Lower leg skin (tissue), 4 donors: ENCODE results near the gene SNX9. TPM values are rescaled to one million over a fixed set of nuclear protein-coding genes. Genes with fewer than 3 reads are reported as not detected.

ENCODE experiments used
- DNase-seq, 2 donors: peaks; one replicate each; pipeline ENCODE4 v3.0.0-alpha.2; 2019; ENCODE audit warnings: low spot score in 2 of 2
- H3K4me3 ChIP-seq: fragments of 200-600 bp; sonication (generic); 2 replicates; pipeline ENCODE4 v1.5.1; 2017; ENCODE audit warnings: mild to moderate bottlenecking, low read depth; ENCODE audit not compliant: poor library complexity, severe bottlenecking
- POLR2A ChIP-seq, 2 donors: fragments of 450-650 bp; IDR thresholded peaks; one replicate each; pipeline ENCODE4 v1.6.1; 2016 to 2017; ENCODE audit warnings: antibody characterized with exemption in 2 of 2, mild to moderate bottlenecking in 1 of 2, moderate library complexity in 1 of 2
- WGBS, 2 donors: methylation state at CpG; one replicate each; pipeline ENCODE4 v1.1.5; 2018; 5-methylcytosine and 5-hydroxymethylcytosine counted together
- intact Hi-C: fragments of 100-400 bp; cut with DNase I; formaldehyde crosslinking; loops from one replicate; pipeline ENCODE4 v1.15.0; 2023; ENCODE audit warnings: low total_unique reads
- total RNA-seq, 4 donors: library from RNA; depleted of rRNA; stranded (reverse); fragments of >200 nt; gene quantifications; one replicate each; pipeline ENCODE4 v1.1.0, GENCODE V29; 2016
- TF ChIP-seq, protein P1 (sequence below), 3 donors: fragments of 450-650 bp; IDR thresholded peaks; one replicate each; pipeline ENCODE4 v1.5.1; 2016; ENCODE audit warnings: antibody characterized with exemption in 3 of 3, mild to moderate bottlenecking in 3 of 3, moderate library complexity in 2 of 3

Gene SNX9
- total RNA-seq, 4 donors from 2014 or later, result 37.4 to 59.5 (median 46.7) TPM

DNA sequence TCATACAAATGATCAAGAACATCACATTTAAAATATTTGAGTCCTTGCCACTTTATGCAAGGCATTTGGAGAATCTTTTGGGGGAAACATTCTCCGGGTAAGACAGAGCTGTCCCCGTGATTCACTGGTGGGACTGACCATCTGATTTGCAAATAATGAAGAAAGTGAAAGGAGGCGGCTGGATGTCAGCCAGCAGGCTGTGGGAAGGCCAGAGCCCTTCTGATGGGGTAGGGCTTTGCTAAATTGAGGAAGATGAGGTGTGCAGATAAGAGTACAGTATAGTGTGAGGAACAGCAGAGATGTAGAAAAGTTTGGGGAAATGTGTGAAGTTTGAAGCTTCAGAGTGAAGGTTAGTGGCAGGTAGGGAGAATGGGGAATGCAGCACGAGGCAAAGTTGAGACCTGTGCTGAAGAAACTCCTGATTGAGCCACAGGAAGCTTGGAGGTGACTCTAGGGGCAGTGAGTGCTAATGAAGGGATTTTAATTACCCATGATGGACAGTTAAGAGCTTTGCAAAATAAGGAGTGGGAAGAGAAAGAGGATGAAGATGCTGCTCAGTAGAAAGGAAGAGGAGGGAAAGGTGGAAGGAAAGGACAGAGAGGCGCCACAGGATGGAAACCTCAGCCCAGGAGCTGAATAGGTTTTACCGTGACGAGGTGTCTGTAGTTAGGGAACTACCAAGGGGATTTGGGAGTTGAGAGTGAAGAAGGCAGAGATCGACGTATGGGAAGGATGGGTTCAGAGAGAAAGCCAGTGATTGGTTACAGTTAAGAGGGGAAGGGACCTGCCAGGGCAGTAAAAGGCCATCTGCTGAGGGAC is 68.7 kb downstream of the SNX9 start:
- 88 to 92% methylated on average over 9 of the region's 9 CpGs for WGBS, 2 donors
- TF ChIP-seq, protein P1, sequence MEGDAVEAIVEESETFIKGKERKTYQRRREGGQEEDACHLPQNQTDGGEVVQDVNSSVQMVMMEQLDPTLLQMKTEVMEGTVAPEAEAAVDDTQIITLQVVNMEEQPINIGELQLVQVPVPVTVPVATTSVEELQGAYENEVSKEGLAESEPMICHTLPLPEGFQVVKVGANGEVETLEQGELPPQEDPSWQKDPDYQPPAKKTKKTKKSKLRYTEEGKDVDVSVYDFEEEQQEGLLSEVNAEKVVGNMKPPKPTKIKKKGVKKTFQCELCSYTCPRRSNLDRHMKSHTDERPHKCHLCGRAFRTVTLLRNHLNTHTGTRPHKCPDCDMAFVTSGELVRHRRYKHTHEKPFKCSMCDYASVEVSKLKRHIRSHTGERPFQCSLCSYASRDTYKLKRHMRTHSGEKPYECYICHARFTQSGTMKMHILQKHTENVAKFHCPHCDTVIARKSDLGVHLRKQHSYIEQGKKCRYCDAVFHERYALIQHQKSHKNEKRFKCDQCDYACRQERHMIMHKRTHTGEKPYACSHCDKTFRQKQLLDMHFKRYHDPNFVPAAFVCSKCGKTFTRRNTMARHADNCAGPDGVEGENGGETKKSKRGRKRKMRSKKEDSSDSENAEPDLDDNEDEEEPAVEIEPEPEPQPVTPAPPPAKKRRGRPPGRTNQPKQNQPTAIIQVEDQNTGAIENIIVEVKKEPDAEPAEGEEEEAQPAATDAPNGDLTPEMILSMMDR (IDR thresholded peaks at IDR 0.05), result no peak
- intact Hi-C loops, result loop anchor here (2.0 kb wide), 1 partner anchor 17 kb away; no protein-coding TSS in a partner anchor
- no peak for DNase-seq
- no peak overlapping the region for H3K4me3 ChIP-seq

DNA sequence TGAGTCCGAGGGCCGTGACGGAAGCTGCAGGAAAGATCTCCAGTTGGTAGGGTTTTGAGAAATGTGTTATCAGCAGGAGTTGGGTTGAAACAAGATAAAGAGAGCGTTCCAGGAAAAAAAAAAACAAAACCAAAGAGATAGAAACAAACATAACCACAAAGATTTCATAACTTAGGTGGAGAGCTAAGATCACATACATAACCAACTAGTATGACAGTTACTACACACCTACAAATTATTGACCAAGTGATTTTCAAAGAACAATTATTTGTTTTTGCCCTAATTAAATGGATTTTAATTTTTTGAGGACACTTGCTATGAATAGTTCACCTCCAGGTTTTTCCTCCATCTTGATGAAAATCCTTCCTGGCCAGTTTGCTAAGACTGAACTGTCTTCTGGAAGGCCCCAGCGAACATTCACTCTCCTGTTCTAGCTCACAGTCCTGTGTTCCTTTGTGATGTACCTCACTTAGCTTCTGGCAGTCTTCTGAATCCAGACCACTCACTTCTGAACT is 69.4 kb downstream of the SNX9 start:
- no peak overlapping the region for H3K4me3 ChIP-seq
- 87 to 91% methylated on average over 5 of the region's 5 CpGs for WGBS, 2 donors
- DNase-seq, result no peak
- no peak for TF ChIP-seq POLR2A (IDR thresholded peaks at IDR 0.05)
- TF ChIP-seq, protein P1 (IDR thresholded peaks at IDR 0.05), result no peak
- intact Hi-C loops, result no loop called here

DNA sequence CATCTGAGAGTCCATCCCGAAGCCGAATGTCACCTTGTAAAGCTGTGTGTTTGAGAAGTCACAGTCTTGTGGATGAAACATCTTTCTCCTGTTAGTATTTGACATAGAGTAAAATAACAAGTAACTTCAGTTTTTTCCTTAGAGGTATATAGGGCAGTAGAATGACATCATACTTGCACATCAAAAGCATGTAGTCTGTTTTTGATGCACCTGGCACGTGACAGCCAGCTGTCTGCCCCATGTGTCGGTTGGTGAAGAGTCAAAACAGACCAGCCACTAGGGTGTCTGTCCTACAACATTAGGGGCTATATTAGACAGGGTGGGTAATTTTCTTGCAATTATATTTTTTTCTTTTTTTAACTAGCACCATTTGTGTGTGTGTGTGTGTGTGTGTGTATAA is 70.2 kb downstream of the SNX9 start:
- intact Hi-C loops, result no loop called here
- 86 to 93% methylated on average over 4 of the region's 4 CpGs for WGBS, 2 donors
- DNase-seq, result no peak
- no peak overlapping the region for H3K4me3 ChIP-seq
- TF ChIP-seq POLR2A (IDR thresholded peaks at IDR 0.05), result no peak
- TF ChIP-seq, protein P1 (IDR thresholded peaks at IDR 0.05), result no peak

DNA sequence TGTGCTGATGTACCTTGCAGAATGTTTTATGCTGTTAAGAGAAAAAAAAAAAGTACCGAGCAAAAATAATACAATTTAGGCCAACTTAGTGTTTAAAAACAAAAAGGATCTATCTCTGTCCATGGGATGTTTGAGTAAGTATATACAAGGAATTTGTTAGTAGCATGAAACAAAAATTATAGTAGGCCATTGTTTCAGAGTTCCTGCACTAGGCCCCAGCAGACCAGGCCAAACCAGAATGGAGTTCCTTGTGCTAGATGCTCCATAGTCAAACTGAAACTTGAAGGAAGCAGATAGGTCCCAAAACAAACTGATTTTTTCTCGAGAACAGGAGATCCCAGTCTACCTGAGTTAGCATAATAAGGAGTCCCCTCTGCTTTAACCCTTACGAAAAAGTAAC is 72.5 kb downstream of the SNX9 start:
- TF ChIP-seq, protein P1 (IDR thresholded peaks at IDR 0.05), result no peak
- no peak for TF ChIP-seq POLR2A (IDR thresholded peaks at IDR 0.05)
- 84 to 90% methylated on average over 3 of the region's 3 CpGs for WGBS, 2 donors
- intact Hi-C loops, result no loop called here
- no peak for DNase-seq
- H3K4me3 ChIP-seq, result no peak overlapping the region

DNA sequence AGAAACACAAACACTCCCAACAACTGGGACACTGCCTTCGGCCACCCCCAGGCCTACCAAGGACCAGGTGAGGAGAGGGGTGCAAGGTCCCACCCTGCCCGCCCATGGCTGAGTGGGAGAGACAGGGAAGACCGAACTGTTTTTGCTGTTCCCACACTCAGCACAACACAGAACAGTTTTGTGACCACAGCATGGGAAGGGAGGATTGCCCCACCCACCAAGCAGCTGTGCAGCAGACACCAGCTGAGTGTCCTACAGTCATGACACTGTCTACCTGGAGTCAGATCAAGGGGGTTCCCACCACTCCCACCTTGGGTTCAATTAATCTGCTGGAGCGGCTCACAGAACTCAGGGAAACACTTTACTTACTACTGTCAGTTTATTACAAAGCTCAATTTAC is 73.9 kb downstream of the SNX9 start:
- intact Hi-C loops, result no loop called here
- WGBS, 2 donors, result 89 to 91% methylated on average over 4 of the region's 4 CpGs
- no peak for TF ChIP-seq POLR2A (IDR thresholded peaks at IDR 0.05)
- TF ChIP-seq, protein P1 (IDR thresholded peaks at IDR 0.05), result no peak
- H3K4me3 ChIP-seq, result no peak overlapping the region
- DNase-seq, result no peak
